Stomach (tissue), 9 donors: ENCODE measurements around the gene NHS. TPM values are rescaled to one million over a fixed set of nuclear protein-coding genes. Genes with fewer than 3 reads are reported as not detected.

Experiments used
- DNase-seq, 2 donors: peaks; one replicate each; pipeline versions ENCODE4 v3.0.0 to v3.0.0-alpha.2; 2013 to 2019
- H3K27ac ChIP-seq, 5 donors: fragments of 200-600 bp in 4 of 5; sonication (generic) in 4 of 5; one replicate each; pipeline ENCODE4 v1.5.1; 2013 to 2019; ENCODE audit warnings: mild to moderate bottlenecking in 1 of 5, moderate library complexity in 1 of 5
- H3K27me3 ChIP-seq, 3 donors: fragments of 200-600 bp; sonication (generic); one replicate each; pipeline ENCODE4 v1.5.1; 2017 to 2019; ENCODE audit warnings: mixed run types in 1 of 3
- H3K36me3 ChIP-seq, 4 donors: fragments of 200-600 bp; sonication (generic); 1 replicate in 3 of 4; 2 replicates in 1 of 4; pipeline ENCODE4 v1.5.1; 2016 to 2019
- H3K4me1 ChIP-seq, 4 donors: fragments of 200-600 bp; sonication (generic); one replicate each; pipeline ENCODE4 v1.5.1; 2016 to 2019
- H3K4me3 ChIP-seq, 4 donors: fragments of 200-600 bp; sonication (generic) in 3 of 4; one replicate each; pipeline ENCODE4 v1.5.1; 2016 to 2019; ENCODE audit warnings: mild to moderate bottlenecking in 1 of 4
- H3K9me3 ChIP-seq, 4 donors: fragments of 200-600 bp; sonication (generic); one replicate each; pipeline ENCODE4 v1.5.1; 2016 to 2019
- CTCF ChIP-seq, 7 experiments: fragments of 450-650 bp in 4 of 7; fragments of 200-600 bp in 3 of 7; sonication (generic) in 3 of 7; IDR thresholded peaks; one replicate each; pipeline ENCODE4 v1.5.1; 2016 to 2019; ENCODE audit warnings: antibody characterized with exemption in 7 of 7, control low read depth in 2 of 7, mild to moderate bottlenecking in 1 of 7
- EP300 ChIP-seq: sonication (generic); formaldehyde crosslinking; IDR thresholded peaks from one replicate; pipeline ENCODE4 v1.6.1; 2017; ENCODE audit warnings: antibody characterized with exemption
- POLR2A ChIP-seq, 4 donors: fragments of 450-650 bp; IDR thresholded peaks; one replicate each; pipeline ENCODE4 v1.6.1; 2016; ENCODE audit warnings: antibody characterized with exemption in 4 of 4, control low read depth in 2 of 4, mild to moderate bottlenecking in 1 of 4, moderate library complexity in 1 of 4
- POLR2AphosphoS5 ChIP-seq, 3 donors: sonication (generic); formaldehyde crosslinking; IDR thresholded peaks; one replicate each; pipeline ENCODE4 v1.6.1; 2016; ENCODE audit warnings: antibody characterized with exemption in 3 of 3
- WGBS, 5 donors: extraction: QIAGEN DNeasy Blood & Tissue Kit in 3 of 5; methylation state at CpG; one replicate each; pipeline versions ENCODE4 v1.1.5 to v1.1.7; 2013 to 2018; 5-methylcytosine and 5-hydroxymethylcytosine counted together
- intact Hi-C: fragments of 100-400 bp; cut with DNase I; formaldehyde crosslinking; loops from one replicate; pipeline ENCODE4 v1.15.1; 2023; ENCODE audit warnings: low total_unique reads
- polyA plus RNA-seq, 3 donors: library from polyadenylated mRNA; stranded (reverse); fragments of 200-250 nt; gene quantifications; one replicate each; pipeline ENCODE4 v1.2.3, GENCODE V29; 2013
- total RNA-seq, 5 donors: library from RNA; depleted of rRNA; stranded (reverse); fragments of >200 nt; gene quantifications; one replicate each; pipeline versions ENCODE4 v1.1.0 to v1.2.3, GENCODE V29; 2014 to 2016
- donor health status: healthy with polysubstance abuse.
- donor health status: Bipolar disorder and iron deficiency.
- donor health status: healthy.

NHS gene
- total and polyA plus RNA-seq, 8 donors, result 1.00 to 7.5 (median 4.3) TPM

GRCh38 chrX:17525266-17525665, 150.3 kb downstream of the NHS start:
- H3K27me3 ChIP-seq, result no peaks in the 10 kb centered on the region
- 38 to 68% (median 50%) methylated on average over 1 of the region's 1 CpG for WGBS, 5 donors
- TF ChIP-seq EP300 (no peak), POLR2A (IDR thresholded peaks at IDR 0.05) (no peak), POLR2AphosphoS5 (IDR thresholded peaks at IDR 0.05) (no peak), CTCF (IDR thresholded peaks at IDR 0.05) (no peak)
- intact Hi-C loops, result no loop called here
- no peaks in the 10 kb centered on the region for H3K36me3 ChIP-seq
- DNase-seq, result no peak
- no peak overlapping the region for H3K4me3 ChIP-seq
- H3K9me3 ChIP-seq, result no peaks in the 10 kb centered on the region
- H3K4me1 ChIP-seq, result peaks cover 0 to 50% (median 11%) of the 10 kb centered on the region in 4 donors
- no peak overlapping the region for H3K27ac ChIP-seq

- intact Hi-C loops, result no loop called here
- no peak for DNase-seq
- no peak overlapping the region for H3K4me3 ChIP-seq
- no peaks in the 10 kb centered on the region for H3K27me3 ChIP-seq
- WGBS, 5 donors, result 83 to 94% (median 93%) methylated on average over 5 to 8 of the region's 8 CpGs
- no peak for TF ChIP-seq EP300
- no peak for TF ChIP-seq POLR2A (IDR thresholded peaks at IDR 0.05)
- TF ChIP-seq POLR2AphosphoS5 (IDR thresholded peaks at IDR 0.05), result no peak
- TF ChIP-seq CTCF (IDR thresholded peaks at IDR 0.05), result no peak
- peak overlapping the region in 1 of 5 donors; percentile 68 for H3K27ac ChIP-seq
- H3K36me3 ChIP-seq, result no peaks in the 10 kb centered on the region
- H3K4me1 ChIP-seq, result peaks cover 0 to 50% (median 11%) of the 10 kb centered on the region in 4 donors
- no peaks in the 10 kb centered on the region for H3K9me3 ChIP-seq
Observed at GRCh38 chrX:17525762-17526555, 151.0 kb downstream of the NHS start.

GRCh38 chrX:17527135-17527701, 152.2 kb downstream of the NHS start:
- WGBS, 5 donors, result 8 to 40% (median 26%) methylated on average over 4 to 5 of the region's 5 CpGs
- Histone ChIP-seq H3K27ac (peak overlapping the region; percentile 18 to 72 (median 53)), H3K9me3 (no peaks in the 10 kb centered on the region), H3K4me3 (no peak overlapping the region), H3K27me3 (no peaks in the 10 kb centered on the region), H3K4me1 (peaks cover 0 to 45% (median 11%) of the 10 kb centered on the region in 4 donors), H3K36me3 (no peaks in the 10 kb centered on the region)
- peak; percentile 37 to 61 for DNase-seq
- intact Hi-C loops, result no loop called here
- TF ChIP-seq POLR2A (IDR thresholded peaks at IDR 0.05), result no peak
- TF ChIP-seq CTCF (IDR thresholded peaks at IDR 0.05), result no peak
- no peak for TF ChIP-seq POLR2AphosphoS5 (IDR thresholded peaks at IDR 0.05)
- TF ChIP-seq EP300, result no peak

GRCh38 chrX:17527922-17528321, 152.9 kb downstream of the NHS start:
- intact Hi-C loops, result no loop called here
- Histone ChIP-seq H3K9me3 (no peaks in the 10 kb centered on the region), H3K36me3 (no peaks in the 10 kb centered on the region), H3K4me1 (peaks cover 0 to 42% (median 11%) of the 10 kb centered on the region in 4 donors), H3K4me3 (no peak overlapping the region), H3K27ac (peak overlapping the region; percentile 23 to 72 (median 53)), H3K27me3 (no peaks in the 10 kb centered on the region)
- no peak for TF ChIP-seq POLR2A (IDR thresholded peaks at IDR 0.05)
- TF ChIP-seq CTCF (IDR thresholded peaks at IDR 0.05), result no peak
- no peak for TF ChIP-seq EP300
- no peak for TF ChIP-seq POLR2AphosphoS5 (IDR thresholded peaks at IDR 0.05)
- 33 to 59% (median 44%) methylated on average over 1 of the region's 1 CpG for WGBS, 5 donors
- no peak for DNase-seq
